ENCODE results near the gene ARNT2. TPM values are rescaled to one million over a fixed set of nuclear protein-coding genes. Genes with fewer than 3 reads are reported as not detected.

Gene ARNT2
- total RNA-seq, 2 experiments from 2014 or later = not detected

DNA sequence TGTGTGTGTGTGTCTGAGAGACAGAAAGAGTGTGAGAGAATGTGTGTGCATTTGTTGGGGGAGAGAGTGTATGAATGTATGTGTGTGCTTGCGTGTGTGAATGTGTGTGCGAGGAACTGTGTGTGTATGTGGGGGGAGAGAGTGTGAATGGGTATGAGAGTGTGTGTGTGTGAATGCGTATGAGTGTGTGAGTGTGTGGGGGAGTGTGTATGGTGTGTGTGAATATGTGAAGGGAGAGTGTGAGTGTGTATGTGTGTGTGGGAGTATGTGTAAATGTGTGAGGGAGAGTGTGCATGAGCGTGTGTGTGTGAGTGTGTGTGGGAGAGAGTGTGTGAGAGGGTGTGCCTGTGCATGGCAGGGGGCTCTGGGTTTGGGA lies 211.2 kb downstream of the ARNT2 start:
- Histone ChIP-seq H3K9me3 (ENCODE audit: low read length) (no peaks in the 10 kb centered on the region), H2AFZ (ENCODE audit: low read length) (no peak overlapping the region), H3K4me1 (ENCODE audit: insufficient read depth, low read length, poor library complexity, severe bottlenecking) (no peaks in the 10 kb centered on the region), H3K9me2 (ENCODE audit: insufficient read depth, low read length) (no peaks in the 10 kb centered on the region), H4K20me1 (ENCODE audit: insufficient read depth, low read length) (no peaks in the 10 kb centered on the region), H3K4me2 (ENCODE audit: low read length) (no peak overlapping the region), H3K4me3 (ENCODE audit: low read depth, low read length, poor library complexity, severe bottlenecking) (no peak overlapping the region), H3K36me3 (ENCODE audit: insufficient read depth, low read length) (no peaks in the 10 kb centered on the region), H3K27ac (ENCODE audit: low read depth, low read length, poor library complexity, severe bottlenecking) (no peak overlapping the region), H3K79me2 (ENCODE audit: insufficient read depth, low read depth, low read length) (no peaks in the 10 kb centered on the region)
- intact Hi-C loops (cut with micrococcal nuclease; ENCODE audit: unreplicated experiment) = no loop called here
- DNase-seq (ENCODE audit: low spot score) = no peak
- TF ChIP-seq EZH2phosphoT487 (IDR thresholded peaks at IDR 0.05; ENCODE audit: borderline replicate concordance, low read depth, low read length) = no peak
- TF ChIP-seq, protein P1, sequence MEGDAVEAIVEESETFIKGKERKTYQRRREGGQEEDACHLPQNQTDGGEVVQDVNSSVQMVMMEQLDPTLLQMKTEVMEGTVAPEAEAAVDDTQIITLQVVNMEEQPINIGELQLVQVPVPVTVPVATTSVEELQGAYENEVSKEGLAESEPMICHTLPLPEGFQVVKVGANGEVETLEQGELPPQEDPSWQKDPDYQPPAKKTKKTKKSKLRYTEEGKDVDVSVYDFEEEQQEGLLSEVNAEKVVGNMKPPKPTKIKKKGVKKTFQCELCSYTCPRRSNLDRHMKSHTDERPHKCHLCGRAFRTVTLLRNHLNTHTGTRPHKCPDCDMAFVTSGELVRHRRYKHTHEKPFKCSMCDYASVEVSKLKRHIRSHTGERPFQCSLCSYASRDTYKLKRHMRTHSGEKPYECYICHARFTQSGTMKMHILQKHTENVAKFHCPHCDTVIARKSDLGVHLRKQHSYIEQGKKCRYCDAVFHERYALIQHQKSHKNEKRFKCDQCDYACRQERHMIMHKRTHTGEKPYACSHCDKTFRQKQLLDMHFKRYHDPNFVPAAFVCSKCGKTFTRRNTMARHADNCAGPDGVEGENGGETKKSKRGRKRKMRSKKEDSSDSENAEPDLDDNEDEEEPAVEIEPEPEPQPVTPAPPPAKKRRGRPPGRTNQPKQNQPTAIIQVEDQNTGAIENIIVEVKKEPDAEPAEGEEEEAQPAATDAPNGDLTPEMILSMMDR (conservative IDR thresholded peaks at IDR 0.05; ENCODE audit: low read length) = no peak
- BruUV-seq (replicated peaks) = no TSS peak
- CTCF ChIA-PET (ENCODE audit: unreplicated experiment) = no interaction called here
- POLR2A ChIA-PET = no interaction called here

DNA sequence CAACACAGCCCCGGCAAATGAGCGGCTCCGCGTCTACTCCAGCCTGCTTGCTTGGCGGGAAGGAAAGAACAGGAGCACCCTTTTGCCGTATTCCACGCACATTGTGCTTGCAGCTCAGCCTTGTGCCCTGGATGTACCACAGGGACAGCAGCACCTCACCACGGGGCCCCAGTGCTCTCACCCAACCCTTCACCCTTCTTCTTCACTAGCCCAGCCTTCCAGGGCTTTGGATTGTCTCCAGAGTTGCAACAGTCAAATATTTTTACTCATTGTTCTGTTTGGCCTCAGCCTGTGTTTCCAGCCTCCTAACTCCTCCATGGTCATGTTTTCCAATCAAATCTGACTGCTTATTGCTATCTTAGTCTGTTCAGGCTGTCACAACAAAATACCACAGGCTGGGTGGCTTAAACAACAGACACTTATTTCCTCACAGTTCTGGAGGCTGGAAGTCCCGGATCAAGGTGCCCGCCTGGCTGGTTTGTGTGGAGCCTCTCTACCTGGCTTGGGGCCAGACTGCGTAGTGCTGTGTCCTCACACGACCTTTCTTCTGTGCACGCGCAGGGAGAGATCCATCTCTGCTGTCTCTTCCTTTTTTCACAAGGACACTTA lies 211.7 kb downstream of the ARNT2 start:
- TF ChIP-seq EZH2phosphoT487 (IDR thresholded peaks at IDR 0.05; ENCODE audit: borderline replicate concordance, low read depth, low read length) = no peak
- TF ChIP-seq, protein P1 (conservative IDR thresholded peaks at IDR 0.05; ENCODE audit: low read length) = no peak
- intact Hi-C loops (cut with micrococcal nuclease; ENCODE audit: unreplicated experiment) = no loop called here
- no peaks in the 10 kb centered on the region for H3K4me1 ChIP-seq (ENCODE audit: insufficient read depth, low read length, poor library complexity, severe bottlenecking)
- H3K4me2 ChIP-seq (ENCODE audit: low read length) = no peak overlapping the region
- CTCF ChIA-PET (ENCODE audit: unreplicated experiment) = no interaction called here
- no TSS peak for BruUV-seq (replicated peaks)
- H3K27ac ChIP-seq (ENCODE audit: low read depth, low read length, poor library complexity, severe bottlenecking) = no peak overlapping the region
- H3K79me2 ChIP-seq (ENCODE audit: insufficient read depth, low read depth, low read length) = no peaks in the 10 kb centered on the region
- no peaks in the 10 kb centered on the region for H3K9me2 ChIP-seq (ENCODE audit: insufficient read depth, low read length)
- no peaks in the 10 kb centered on the region for H4K20me1 ChIP-seq (ENCODE audit: insufficient read depth, low read length)
- H3K4me3 ChIP-seq (ENCODE audit: low read depth, low read length, poor library complexity, severe bottlenecking) = no peak overlapping the region
- POLR2A ChIA-PET = no interaction called here
- no peak overlapping the region for H2AFZ ChIP-seq (ENCODE audit: low read length)
- H3K36me3 ChIP-seq (ENCODE audit: insufficient read depth, low read length) = no peaks in the 10 kb centered on the region
- H3K9me3 ChIP-seq (ENCODE audit: low read length) = no peaks in the 10 kb centered on the region
- no peak for DNase-seq (ENCODE audit: low spot score)

DNA sequence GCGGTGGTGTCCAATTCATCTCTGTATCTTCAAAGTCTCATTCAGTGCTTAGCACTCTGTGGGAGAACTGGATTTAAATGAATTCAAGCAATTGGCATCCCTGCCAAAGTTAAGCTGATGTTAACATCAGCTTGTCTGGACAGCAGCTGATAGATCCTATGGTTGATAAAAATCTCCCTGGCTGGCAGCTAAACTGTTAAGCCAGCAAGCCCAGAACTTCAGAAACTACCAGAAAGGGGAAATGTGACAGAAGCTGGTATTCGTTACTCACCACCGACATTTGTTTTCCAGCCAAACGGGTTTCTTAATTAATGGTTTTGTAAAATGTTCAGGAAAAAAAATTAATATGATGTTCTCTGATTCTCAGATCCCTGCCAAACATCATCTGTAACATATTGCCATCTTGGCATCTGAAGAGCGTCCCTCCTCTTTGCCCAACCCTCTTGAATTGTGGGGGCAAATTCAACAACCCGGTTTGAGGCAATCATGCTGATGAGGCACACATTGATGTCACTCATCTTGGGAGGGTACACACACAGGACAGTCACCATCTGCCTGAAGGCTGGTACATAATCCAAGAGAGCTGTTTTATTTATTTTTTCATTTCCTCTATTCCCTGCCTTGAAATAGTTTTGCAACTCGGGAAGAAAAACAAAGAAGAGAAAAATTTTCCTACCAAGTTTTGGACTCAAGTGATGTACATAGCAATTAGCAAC lies 214.7 kb downstream of the ARNT2 start:
- H4K20me1 ChIP-seq (ENCODE audit: insufficient read depth, low read length) = no peaks in the 10 kb centered on the region
- H3K4me2 ChIP-seq (ENCODE audit: low read length) = no peak overlapping the region
- no TSS peak for BruUV-seq (replicated peaks)
- H3K9me2 ChIP-seq (ENCODE audit: insufficient read depth, low read length) = no peaks in the 10 kb centered on the region
- no peaks in the 10 kb centered on the region for H3K79me2 ChIP-seq (ENCODE audit: insufficient read depth, low read depth, low read length)
- ChIA-PET POLR2A (no interaction called here), CTCF (ENCODE audit: unreplicated experiment) (no interaction called here)
- no peak for DNase-seq (ENCODE audit: low spot score)
- no peak overlapping the region for H3K27ac ChIP-seq (ENCODE audit: low read depth, low read length, poor library complexity, severe bottlenecking)
- no peaks in the 10 kb centered on the region for H3K4me1 ChIP-seq (ENCODE audit: insufficient read depth, low read length, poor library complexity, severe bottlenecking)
- intact Hi-C loops (cut with micrococcal nuclease; ENCODE audit: unreplicated experiment) = no loop called here
- no peak overlapping the region for H2AFZ ChIP-seq (ENCODE audit: low read length)
- TF ChIP-seq EZH2phosphoT487 (IDR thresholded peaks at IDR 0.05; ENCODE audit: borderline replicate concordance, low read depth, low read length) = no peak
- TF ChIP-seq, protein P1 (conservative IDR thresholded peaks at IDR 0.05; ENCODE audit: low read length) = no peak
- H3K9me3 ChIP-seq (ENCODE audit: low read length) = no peaks in the 10 kb centered on the region
- no peaks in the 10 kb centered on the region for H3K36me3 ChIP-seq (ENCODE audit: insufficient read depth, low read length)
- no peak overlapping the region for H3K4me3 ChIP-seq (ENCODE audit: low read depth, low read length, poor library complexity, severe bottlenecking)

Data from OCI-LY7 (cell line).